ENCODE measurements around the gene LMF1. TPM values are rescaled to one million over a fixed set of nuclear protein-coding genes. Genes with fewer than 3 reads are reported as not detected.
"Not testable (repeated sequence)": the region's sequence is repeated elsewhere in the genome, so short reads cannot be mapped to it uniquely, and the experiment has no call there.

The LMF1 gene
- total and polyA plus RNA-seq, 9 of the 15 experiments (the other 6 are each of a cell fraction or from before 2014, with no cell fraction given): 0.11 to 1.6 (median 0.55) TPM; not detected in 1

GRCh38 chr16:820748-821147 is 150.0 kb downstream of the LMF1 start (continued):
- TF ChIP-seq UBTF (IDR thresholded peaks at IDR 0.05; ENCODE audit: borderline replicate concordance in 1 of 2, low read depth in 2 of 2, low read length in 2 of 2): no peak

GRCh38 chr16:820044-820408 is 150.8 kb downstream of the LMF1 start:
- H3K4me2 ChIP-seq (ENCODE audit: insufficient read depth, low read length); H2AFZ ChIP-seq (ENCODE audit: low read depth, low read length); intact Hi-C loops (cut with micrococcal nuclease); H3K4me3 ChIP-seq; in situ Hi-C loops (cut with MboI); H3K9me3 ChIP-seq (replicated peaks; ENCODE audit: control insufficient read depth, insufficient read depth, low read depth, low read length); H3K9me1 ChIP-seq (ENCODE audit: control insufficient read depth, insufficient read depth, low read length); H4K20me1 ChIP-seq (replicated peaks; ENCODE audit: control insufficient read depth, insufficient read depth, low read length); BruUV-seq (replicated peaks); FAIRE-seq; H3K36me3 ChIP-seq (ENCODE audit: control insufficient read depth, insufficient read depth, low read length); H3K9ac ChIP-seq (ENCODE audit: insufficient read depth in 1 of 2, low read depth in 2 of 2, low read length in 2 of 2); CTCF ChIA-PET (ENCODE audit: low intra/inter-chr PET ratio); H3K27ac ChIP-seq (ENCODE audit: extremely low read depth, low read depth, low read length); DNase-seq (ENCODE audit: extremely low read depth in 1 of 4, low spot score in 3 of 4); ATAC-seq; H3K79me2 ChIP-seq (ENCODE audit: control insufficient read depth, insufficient read depth, low read length): not testable (repeated sequence)
- H3K27me3 ChIP-seq (ENCODE audit: control insufficient read depth in 2 of 2, insufficient read depth in 2 of 2, low read length in 2 of 2): peaks cover 53 to 93% of the 10 kb centered on the region in 2 experiments
- POLR2A ChIA-PET: interaction anchor here (0.6 to 2.0 kb wide), 2 partner anchors 11 to 240 kb away, joined by 3 to 5 read pairs; no protein-coding TSS in a partner anchor
- H3K4me1 ChIP-seq (replicated peaks in 1 of 2; ENCODE audit: control insufficient read depth in 2 of 2, insufficient read depth in 2 of 2, low read length in 2 of 2): peaks cover 0 to 36% of the 10 kb centered on the region in 2 experiments; a peak in 2 of 5 replicates
- WGBS (ENCODE audit: insufficient coverage, low coverage, missing lambda C conversion rate): 1% methylated on average over 6 of the region's 10 CpGs

Data from K562 (cell line).